ENCODE data around the gene UPK3B. TPM values are rescaled to one million over a fixed set of nuclear protein-coding genes. Genes with fewer than 3 reads are reported as not detected.
"Not testable (repeated sequence)": the region's sequence is repeated elsewhere in the genome, so short reads cannot be mapped to it uniquely, and the experiment has no call there.

Gene UPK3B
- total RNA-seq, 1 experiment from 2014 or later, result not detected

DNA sequence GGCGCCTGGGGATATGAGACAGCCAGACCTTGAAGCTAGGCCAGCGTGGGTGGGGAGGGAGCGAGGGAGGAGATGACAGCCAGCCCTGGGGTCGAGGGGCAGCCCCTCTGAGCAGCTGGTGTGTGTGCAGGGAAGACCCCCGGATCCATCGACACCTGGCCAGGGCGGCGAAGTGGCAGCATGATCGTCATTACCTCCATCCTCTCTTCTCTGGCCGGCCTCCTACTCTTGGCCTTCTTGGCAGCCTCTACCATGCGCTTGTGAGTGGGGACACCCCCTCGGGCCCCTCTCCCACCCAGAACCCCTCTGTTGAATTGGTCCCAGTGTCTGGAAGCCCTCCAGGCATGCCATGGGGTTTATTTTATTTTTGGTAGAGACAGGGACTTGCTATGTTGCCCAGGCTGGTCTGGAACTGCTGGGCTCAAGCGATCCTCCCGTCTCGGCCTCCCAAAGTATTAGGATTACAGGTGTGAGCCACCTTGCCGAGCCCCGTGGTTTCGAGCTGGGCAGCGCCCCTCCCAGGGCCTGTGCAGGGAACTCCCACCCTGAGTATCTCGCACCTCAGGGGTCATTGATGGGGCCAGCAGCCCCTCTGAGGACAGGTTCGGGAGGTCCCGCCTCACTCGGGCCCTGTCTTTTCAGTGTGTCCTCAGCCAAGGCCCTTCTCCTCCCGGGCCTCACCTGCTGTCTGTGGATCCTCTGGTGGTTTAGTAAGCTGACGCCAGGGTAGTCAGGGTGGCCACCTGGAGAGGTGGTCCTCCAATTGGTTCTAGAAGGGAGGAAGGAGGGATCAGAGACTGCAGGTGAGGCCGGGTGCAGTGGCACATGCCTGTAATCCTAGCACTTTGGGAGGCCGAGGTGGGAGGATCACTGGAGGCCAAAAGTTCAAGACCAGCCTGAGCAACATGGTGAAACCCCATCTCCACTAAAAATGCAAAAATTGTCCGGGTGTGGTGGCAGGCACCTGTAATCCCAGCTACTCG is 3.8 kb downstream of the UPK3B start:
- no peak for DNase-seq (ENCODE audit: low spot score)

DNA sequence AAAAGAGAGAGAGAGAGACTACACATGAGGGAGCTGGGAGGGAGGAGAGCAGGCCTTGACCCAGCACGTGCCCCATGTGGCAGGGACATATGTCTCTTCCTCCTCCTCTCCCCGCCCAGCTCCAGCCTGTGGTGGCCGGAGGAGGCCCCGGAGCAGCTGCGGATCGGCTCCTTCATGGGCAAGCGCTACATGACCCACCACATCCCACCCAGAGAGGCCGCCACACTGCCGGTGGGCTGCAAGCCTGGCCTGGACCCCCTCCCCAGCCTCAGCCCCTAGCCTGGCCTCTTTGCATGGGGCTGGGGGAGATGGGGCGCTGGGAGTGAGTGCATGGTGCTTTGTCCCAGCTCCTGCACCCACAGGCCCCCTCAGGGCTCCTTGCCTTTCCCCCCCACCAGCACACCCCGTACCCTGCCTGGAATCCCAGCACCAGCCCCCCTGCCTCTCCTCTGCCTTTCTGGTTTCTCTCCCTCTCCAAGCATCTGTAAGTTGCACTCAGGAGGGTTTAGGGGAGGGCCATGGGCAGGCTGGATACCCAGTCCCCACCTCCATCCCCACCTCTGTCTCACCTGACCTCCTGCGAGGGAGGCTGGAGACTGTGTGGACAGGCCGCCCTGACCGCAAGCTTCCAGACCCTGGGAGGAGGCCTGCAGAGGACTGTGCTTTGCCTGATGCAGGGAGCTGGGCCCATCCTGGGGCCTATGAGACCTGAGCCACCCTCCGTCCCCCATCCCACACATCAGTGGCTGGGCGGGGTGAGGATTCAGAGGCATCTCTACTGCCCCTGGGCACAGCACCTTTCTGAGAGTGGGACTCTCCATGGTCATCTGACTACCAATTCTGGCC is 4.8 kb downstream of the UPK3B start:
- no peak for DNase-seq (ENCODE audit: low spot score)

DNA sequence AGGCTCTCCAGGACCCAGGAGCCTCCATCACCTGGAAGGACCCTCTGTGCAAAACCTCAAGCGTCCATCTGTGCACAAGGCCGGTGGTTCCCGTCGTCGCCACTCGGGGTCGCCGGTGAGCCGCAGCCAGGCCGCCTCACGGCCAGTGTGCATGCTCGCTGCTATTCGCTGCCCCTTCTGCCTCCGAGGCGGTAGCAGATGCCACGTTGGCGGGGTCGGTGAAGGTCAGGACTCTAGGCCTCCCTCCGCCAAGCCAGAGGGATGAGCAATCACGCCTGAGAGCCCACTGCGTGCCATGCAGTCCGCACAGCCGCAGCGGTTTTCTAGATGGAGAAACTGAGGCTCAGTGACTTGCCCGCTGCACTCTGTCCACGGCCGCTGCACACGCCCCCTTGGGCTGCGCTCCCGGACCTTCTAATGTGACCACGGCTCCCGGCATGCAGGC is 5.7 kb downstream of the UPK3B start:
- DNase-seq (ENCODE audit: low spot score), result no peak

DNA sequence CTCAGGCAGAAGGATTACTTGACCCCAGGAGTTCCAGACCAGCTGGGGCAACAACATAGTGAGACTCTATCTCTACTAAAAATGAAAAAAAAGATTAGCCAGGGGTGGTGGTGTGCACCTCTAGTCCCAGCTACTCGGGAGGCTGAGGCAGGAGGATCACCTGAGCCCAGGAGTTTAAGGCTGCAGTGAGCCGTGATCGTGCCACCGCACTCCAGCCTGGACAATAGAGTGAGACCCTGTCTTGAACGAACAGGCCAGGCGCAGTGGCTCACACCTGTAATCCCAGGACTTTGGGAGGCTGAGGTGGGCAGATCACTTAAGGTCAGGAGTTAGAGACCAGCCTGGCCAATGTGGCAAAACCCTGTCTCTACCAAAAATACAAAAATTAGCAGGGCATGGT is 6.6 kb downstream of the UPK3B start:
- DNase-seq (ENCODE audit: low spot score), result not testable (repeated sequence)

DNA sequence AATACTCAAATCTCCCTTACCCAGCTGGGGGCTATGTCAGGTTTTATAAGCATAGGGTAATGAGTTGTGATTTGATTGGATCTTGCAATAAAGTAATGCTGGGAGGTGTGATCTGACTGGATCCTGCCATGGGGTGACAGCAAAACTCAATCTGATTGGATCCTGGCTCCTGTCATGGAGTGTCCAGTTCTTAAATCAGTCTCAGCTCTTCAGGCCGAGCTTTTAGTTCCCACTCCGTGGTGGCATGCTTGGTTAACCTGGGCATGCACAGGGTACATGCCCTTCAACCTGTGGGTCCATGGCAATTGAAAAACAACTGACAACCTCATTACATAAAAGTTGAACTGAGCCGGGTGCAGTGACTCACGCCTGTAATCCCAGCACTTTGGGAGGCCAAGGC is 15.8 kb downstream of the UPK3B start:
- not testable (repeated sequence) for DNase-seq (ENCODE audit: low spot score)

DNA sequence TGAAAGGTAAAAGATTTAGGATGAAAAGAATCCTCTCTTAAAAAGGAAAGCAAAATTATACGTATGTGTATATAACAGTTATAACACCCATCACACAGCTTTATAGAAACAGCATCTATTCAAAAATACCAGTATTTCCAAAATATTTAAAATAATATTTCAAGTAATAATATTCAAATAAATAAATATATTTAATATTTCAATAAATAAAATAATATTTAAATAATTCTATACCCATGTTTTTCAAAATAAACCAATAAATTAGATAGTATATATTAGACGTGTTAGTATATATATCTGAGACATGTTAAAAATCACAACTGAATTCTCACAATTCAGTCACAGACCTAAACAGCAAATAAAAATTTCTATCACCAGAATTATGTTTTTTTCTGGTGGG is 21.3 kb downstream of the UPK3B start:
- DNase-seq (ENCODE audit: low spot score), result not testable (repeated sequence)

DNA sequence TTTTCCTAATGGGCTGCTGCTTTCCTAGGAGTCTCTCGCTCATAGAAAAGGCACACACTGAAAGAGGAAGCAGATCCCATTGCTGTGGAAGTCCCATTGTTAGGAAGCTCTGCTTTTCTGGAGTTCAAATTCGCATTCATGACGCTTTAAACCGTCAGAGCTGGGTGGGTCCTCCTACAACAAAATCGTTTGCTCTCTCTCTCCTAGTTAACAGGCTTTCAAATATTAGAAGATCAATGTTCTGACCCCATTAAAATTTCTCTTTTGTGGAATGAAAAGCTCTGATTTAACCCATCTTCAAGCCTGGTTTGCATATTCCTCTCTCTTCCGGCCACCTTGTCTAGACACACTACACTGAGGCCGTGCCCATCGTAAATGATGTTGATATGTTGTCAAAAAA is 32.8 kb downstream of the UPK3B start, which contains the start of gene SPDYE16:
Gene SPDYE16 (minus strand): TSS at position 101 of the 400 bp plus-strand sequence. CDS start 1,838 bp downstream, outside the sequence.
- DNase-seq (ENCODE audit: low spot score), result not testable (repeated sequence)

DNA sequence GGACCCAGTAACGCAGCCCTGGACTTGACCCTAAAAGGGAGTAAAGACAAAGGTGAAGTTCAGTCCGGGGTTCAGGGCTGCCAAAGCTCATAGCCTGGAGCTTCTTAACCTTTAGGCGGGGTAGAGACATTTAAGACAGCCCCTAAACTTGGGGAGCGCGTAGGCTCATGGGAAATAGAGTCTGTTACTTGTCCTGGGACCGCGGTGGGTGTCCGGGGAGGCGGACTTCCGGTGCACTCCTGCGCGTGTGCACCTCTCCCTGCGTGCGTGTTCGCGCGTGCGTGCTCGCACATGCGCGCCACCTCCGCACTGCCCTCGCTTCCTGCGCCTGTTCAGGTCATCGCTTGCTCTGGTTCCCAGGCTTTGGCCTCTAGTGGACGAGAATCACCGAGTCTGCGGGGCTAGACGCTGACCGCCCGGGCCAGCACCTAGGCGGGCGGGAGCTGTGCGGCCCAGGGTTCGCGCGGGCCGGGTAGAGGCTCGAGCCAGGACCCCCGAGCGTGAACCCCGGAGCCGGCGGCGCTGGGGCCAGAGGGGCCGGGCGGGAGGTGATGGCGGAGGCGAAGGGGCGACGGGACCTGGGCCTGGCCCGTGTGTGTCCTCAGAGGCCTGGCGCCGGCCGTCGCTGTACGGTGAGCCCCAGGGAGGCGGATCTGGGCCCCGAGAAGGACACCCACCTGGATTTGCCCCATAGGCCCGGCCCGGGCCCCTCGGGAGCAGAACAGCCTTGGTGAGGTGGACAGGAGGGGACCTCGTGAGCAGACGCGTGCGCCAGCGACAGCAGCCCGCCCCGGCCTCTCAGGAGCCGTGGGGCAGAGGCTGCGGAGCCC is 38.9 kb downstream of the UPK3B start:
- peak; percentile 88 for DNase-seq (ENCODE audit: low spot score)

DNA sequence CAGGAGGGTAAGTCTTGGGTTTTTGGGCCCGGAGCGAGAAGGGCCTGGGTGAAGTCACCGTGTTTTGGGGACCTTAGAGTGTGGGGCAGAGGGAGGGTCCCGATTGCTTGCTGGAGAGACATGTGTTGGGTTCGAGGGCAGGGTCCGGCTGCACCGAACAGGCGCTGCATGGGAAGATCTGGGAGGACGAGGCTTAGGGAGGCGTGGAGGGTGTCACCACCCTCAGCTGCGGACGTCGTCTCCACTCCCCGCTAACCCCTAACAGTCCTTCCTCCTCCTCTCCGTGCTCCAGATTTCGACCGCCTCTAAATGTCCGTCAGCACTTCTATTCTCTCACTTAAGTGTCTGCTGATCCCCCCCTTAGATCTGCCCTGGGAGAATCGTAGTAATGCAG is 39.5 kb downstream of the UPK3B start:
- DNase-seq (ENCODE audit: low spot score), result not testable (repeated sequence)

DNA sequence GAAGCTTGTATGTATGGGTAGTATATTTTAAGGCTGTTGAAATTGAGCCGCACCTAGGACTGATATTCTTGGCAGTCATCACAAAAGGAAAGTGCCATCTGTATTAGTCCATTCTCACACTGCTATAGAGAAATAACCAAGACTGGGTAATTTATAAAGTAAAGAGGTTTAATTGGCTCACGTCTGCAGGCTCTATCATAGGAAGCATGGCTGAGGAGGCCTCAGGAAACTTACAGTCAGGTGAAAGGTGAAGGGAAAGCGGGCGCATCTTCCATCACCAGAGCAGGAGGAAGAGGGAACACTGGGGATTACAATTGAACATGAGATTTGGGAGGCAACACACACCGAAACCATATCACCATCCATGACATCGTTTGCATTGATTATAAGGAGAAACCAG is 41.6 kb downstream of the UPK3B start:
- not testable (repeated sequence) for DNase-seq (ENCODE audit: low spot score)

DNA sequence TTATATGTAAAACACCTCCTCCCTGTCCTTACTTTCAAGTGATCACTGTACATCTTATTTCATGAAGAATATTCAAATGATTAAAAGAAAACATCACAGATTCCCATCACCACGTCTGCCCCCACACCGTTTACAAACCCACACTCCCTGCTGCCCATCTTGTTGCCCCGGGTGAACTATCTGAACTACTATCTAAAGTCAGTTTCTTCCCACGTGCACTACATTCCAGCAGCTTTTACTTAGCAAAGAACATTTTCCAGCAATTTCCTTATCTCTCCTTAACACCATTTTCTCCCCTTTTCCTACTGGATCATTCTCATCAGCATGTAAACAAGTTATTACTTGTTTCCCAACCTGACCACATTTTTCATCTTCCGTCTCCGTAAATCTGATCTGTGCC is 49.3 kb downstream of the UPK3B start:
- DNase-seq (ENCODE audit: low spot score), result not testable (repeated sequence)

DNA sequence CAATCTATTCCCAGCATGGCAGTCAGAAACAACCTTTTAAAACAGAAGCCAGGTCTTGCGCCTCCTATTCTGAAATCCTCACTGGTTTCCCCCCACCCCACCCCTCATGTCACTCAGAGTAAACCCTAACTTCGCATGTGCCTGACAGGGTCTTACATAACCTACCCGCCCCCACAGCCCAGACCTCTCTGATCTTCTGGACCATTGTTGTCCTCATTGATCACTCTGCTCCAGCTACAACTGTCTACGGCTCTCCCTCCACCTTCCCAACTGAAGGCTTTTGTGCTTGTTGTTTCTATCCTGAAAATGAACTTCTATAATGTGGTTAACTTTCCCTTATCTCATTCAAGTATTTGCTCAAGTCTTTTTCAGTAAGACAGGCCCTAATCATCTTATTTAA is 49.8 kb downstream of the UPK3B start:
- DNase-seq (ENCODE audit: low spot score), result not testable (repeated sequence)

DNA sequence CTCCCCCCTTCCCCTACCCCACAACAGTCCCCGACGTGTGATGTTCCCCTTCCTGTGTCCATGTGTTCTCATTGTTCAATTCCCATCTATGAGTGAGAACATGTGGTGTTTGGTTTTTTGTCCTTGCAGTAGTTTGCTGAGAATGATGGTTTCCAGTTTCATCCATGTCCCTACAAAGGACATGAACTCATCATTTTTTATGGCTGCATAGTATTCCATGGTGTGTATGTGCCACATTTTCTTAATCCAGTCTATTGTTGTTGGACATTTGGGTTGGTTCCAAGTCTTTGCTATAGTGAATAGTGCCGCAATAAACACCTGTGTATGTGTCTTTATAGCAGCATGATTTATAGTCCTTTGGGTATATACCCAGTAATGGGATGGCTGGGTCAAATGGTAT is 51.0 kb downstream of the UPK3B start:
- not testable (repeated sequence) for DNase-seq (ENCODE audit: low spot score)

DNA sequence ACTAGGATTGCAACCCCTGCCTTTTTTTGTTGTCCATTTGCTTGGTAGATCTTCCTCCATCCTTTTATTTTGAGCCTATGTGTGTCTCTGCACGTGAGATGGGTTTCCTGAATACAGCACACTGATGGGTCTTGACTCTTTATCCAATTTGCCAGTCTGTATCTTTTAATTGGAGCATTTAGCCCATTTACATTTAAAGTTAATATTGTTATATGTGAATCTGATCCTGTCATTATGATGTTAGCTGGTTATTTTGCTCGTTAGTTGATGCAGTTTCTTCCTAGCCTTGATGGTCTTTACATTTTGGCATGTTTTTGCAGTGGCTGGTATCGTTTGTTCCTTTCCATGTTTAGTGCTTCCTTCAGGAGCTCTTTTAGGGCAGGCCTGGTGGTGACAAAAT is 54.6 kb downstream of the UPK3B start:
- DNase-seq (ENCODE audit: low spot score), result not testable (repeated sequence)

Other genes with a start within 250 kb of the UPK3B start
- gene HSPB1, start 207.9 kb upstream of the UPK3B start, total RNA-seq (2014; rRNA removed; shearing (Covaris generic)), result 57.6 and 97.6 TPM in 2 replicates
- 100 and 148 TPM in 2 replicates for gene YWHAG, start 151.6 kb upstream of the UPK3B start, total RNA-seq (2014; rRNA removed; shearing (Covaris generic))
- 1.6 and 2.0 TPM in 2 replicates for gene SSC4D, start 100.9 kb upstream of the UPK3B start, total RNA-seq (2014; rRNA removed; shearing (Covaris generic))
- gene ZP3, start 85.6 kb upstream of the UPK3B start, total RNA-seq (2014; rRNA removed; shearing (Covaris generic)), result 0.97 and 1.7 TPM in 2 replicates
- gene DTX2, start 48.8 kb upstream of the UPK3B start, total RNA-seq (2014; rRNA removed; shearing (Covaris generic)), result 5.6 and 8.2 TPM in 2 replicates
- gene SPDYE16, start 32.7 kb downstream of the UPK3B start, total RNA-seq (2014; rRNA removed; shearing (Covaris generic)), result not detected in 2 replicates
- gene POMZP3, start 116.7 kb downstream of the UPK3B start, total RNA-seq (2014; rRNA removed; shearing (Covaris generic)), result 2.7 and 5.1 TPM in 2 replicates